Mucosa of descending colon (tissue), 3 donors: ENCODE measurements around the gene ELOVL1. TPM values are rescaled to one million over a fixed set of nuclear protein-coding genes. Genes with fewer than 3 reads are reported as not detected.

Experiments
- ATAC-seq: fragments of 200-7000 bp; cut with Tn5 transposase; one replicate; pipeline ENCODE4 v1.9.1; 2020; ENCODE audit warnings: mild to moderate bottlenecking, moderate library complexity
- DNase-seq, 3 donors: peaks; one replicate each; pipeline ENCODE4 v3.0.0-alpha.2; 2020
- H3K36me3 ChIP-seq: fragments of 200-600 bp; one replicate; pipeline ENCODE4 v1.8.0; 2021; ENCODE audit warnings: low read depth, mild to moderate bottlenecking
- H3K4me1 ChIP-seq: fragments of 200-600 bp; one replicate; pipeline ENCODE4 v1.8.0; 2021; ENCODE audit warnings: low read depth, mild to moderate bottlenecking
- H3K4me3 ChIP-seq: fragments of 200-600 bp; one replicate; pipeline ENCODE4 v1.8.0; 2021; ENCODE audit warnings: mild to moderate bottlenecking
- H3K9me3 ChIP-seq: fragments of 200-600 bp; one replicate; pipeline ENCODE4 v1.8.0; 2021; ENCODE audit warnings: mild to moderate bottlenecking
- CTCF ChIP-seq: fragments of 200-600 bp; IDR thresholded peaks from one replicate; pipeline ENCODE4 v1.8.0; 2022; ENCODE audit warnings: antibody characterized with exemption, mild to moderate bottlenecking
- intact Hi-C, 2 donors: fragments of 100-400 bp; cut with DNase I in 1 of 2; cut with micrococcal nuclease in 1 of 2; formaldehyde crosslinking; loops; one replicate each; pipeline versions ENCODE4 v1.11.0 to v1.11.1; 2022; cut with DNase I, micrococcal nuclease
- total RNA-seq, 3 donors: library from RNA; stranded (reverse); fragmentation: NEBNext Ultra II Directional in 2 of 3; extraction: Animal tissue kit (Norgen Biotek cat#: 25700) in 2 of 3; gene quantifications; one replicate each; pipeline versions ENCODE4 v1.2.1 to v1.2.4, GENCODE V29; 2021 to 2023
- donor health status: DM: no; HTN: no; CAD: no; lungs with moderate emphysema.
- donor health status: DM: no; HTN: no; CAD: no.
- donor health status: DM: no; HTN: yes; CAD: no.

Gene ELOVL1
- total RNA-seq, 3 donors from 2014 or later: 80.0 to 171 (median 104) TPM

- no peak for ATAC-seq
Measured at GRCh38 chr1:43396059-43396458, 28.2 kb upstream of the ELOVL1 start.

GRCh38 chr1:43395523-43395922 is 27.7 kb upstream of the ELOVL1 start:
- no peak for TF ChIP-seq CTCF
- H3K4me1 ChIP-seq: peaks cover 10% of the 10 kb centered on the region
- DNase-seq (no peak), ATAC-seq (no peak)
- H3K4me3 ChIP-seq: no peak overlapping the region
- no peaks in the 10 kb centered on the region for H3K9me3 ChIP-seq
- intact Hi-C loops: no loop called here
- H3K36me3 ChIP-seq: no peaks in the 10 kb centered on the region

More at GRCh38 chr1:43396059-43396458, 28.2 kb upstream of the ELOVL1 start:
- TF ChIP-seq CTCF: no peak
- H3K4me1 ChIP-seq: peaks cover 5% of the 10 kb centered on the region
- intact Hi-C loops: no loop called here
- H3K9me3 ChIP-seq: no peaks in the 10 kb centered on the region
- H3K4me3 ChIP-seq: no peak overlapping the region
- DNase-seq: no peak
- H3K36me3 ChIP-seq: no peaks in the 10 kb centered on the region

GRCh38 chr1:43392702-43393101 is 24.9 kb upstream of the ELOVL1 start:
- DNase-seq (no peak), ATAC-seq (no peak)
- no peaks in the 10 kb centered on the region for H3K9me3 ChIP-seq
- H3K4me3 ChIP-seq: no peak overlapping the region
- no peak for TF ChIP-seq CTCF
- peaks cover 12% of the 10 kb centered on the region for H3K4me1 ChIP-seq
- peaks cover 3% of the 10 kb centered on the region for H3K36me3 ChIP-seq
- intact Hi-C loops: no loop called here

- DNase-seq (peak; percentile 95 to 99 (median 97)), ATAC-seq (peak; percentile 99)
- intact Hi-C loops: no loop called here
- TF ChIP-seq CTCF: no peak
- H3K4me3 ChIP-seq: peak within 1 kb of the TSS; percentile 93
- peaks cover 7% of the 10 kb centered on the region for H3K4me1 ChIP-seq
- H3K9me3 ChIP-seq: no peaks in the 10 kb centered on the region
- H3K36me3 ChIP-seq: peaks cover 19% of the 10 kb centered on the region
Measured at GRCh38 chr1:43389326-43390313, 21.8 kb upstream of the ELOVL1 start, which contains the start of the genes MED8 and SZT2. MED8 (minus strand) TSS chr1:43389800; CDS start chr1:43389764, 36 bp downstream. SZT2 (plus strand) TSS chr1:43389899; CDS start chr1:43389969, 70 bp downstream.

- intact Hi-C loops: no loop called here
- Histone ChIP-seq H3K4me1 (peaks cover 7% of the 10 kb centered on the region), H3K9me3 (no peaks in the 10 kb centered on the region), H3K36me3 (peaks cover 26% of the 10 kb centered on the region), H3K4me3 (no peak overlapping the region)
- ATAC-seq (no peak), DNase-seq (no peak)
- no peak for TF ChIP-seq CTCF
Measured at GRCh38 chr1:43388613-43389012, 20.8 kb upstream of the ELOVL1 start.
